Heart left ventricle (tissue), 13 donors: ENCODE results near the gene ARHGAP15.

Source experiments
- POLR2A ChIP-seq, 2 donors: fragments of 450-650 bp; IDR thresholded peaks; one replicate each; pipeline ENCODE4 v1.6.1; 2017; ENCODE audit warnings: antibody characterized with exemption in 2 of 2, mild to moderate bottlenecking in 2 of 2, moderate library complexity in 2 of 2
- TF ChIP-seq, protein P1 (sequence below), 12 donors: fragments of 200-600 bp; sonication (generic) in 4 of 12; IDR thresholded peaks; one replicate each; pipeline versions ENCODE4 v1.5.0 to v1.8.0; 2018 to 2022; ENCODE audit warnings: antibody characterized with exemption in 12 of 12, mild to moderate bottlenecking in 5 of 12
- donor health status: ischemic (EF 13 %, LVEDD 7.1; RV severe dilation, severe dysfunction).
- donor health status: DM: no; HTN: yes; CAD: no.
- donor health status: DM: no; HTN: no; CAD: no.
- donor health status: ischemic (EF 25% LVEDD 6.9; RV normal size, moderate dysfunction).
- donor health status: ischemic (EF 25% LVEDD 5.7; RV mildly dilated, moderate dysfunction).
- donor health status: ischemic (EF 35%, LVEDD 5.7; RV mildly dilated, moderate dysfunction).
- donor health status: nonischemic (EF 11% LVEDD 7.7; RV severe dilation, severe dysfunction).
- donor health status: DM: yes; HTN: yes; CAD: no.
- donor health status: PGD.
- donor health status: ischemic (EF 29% LVEDD 5.4; RV normal size, mild dysfunction).
- donor health status: nonischemic (EF 23%, LVEDD 6.1; RV moderate dilation, normal function).

GRCh38 chr2:143226714-143227541 is 97.7 kb downstream of the ARHGAP15 start:
- TF ChIP-seq, protein P1, sequence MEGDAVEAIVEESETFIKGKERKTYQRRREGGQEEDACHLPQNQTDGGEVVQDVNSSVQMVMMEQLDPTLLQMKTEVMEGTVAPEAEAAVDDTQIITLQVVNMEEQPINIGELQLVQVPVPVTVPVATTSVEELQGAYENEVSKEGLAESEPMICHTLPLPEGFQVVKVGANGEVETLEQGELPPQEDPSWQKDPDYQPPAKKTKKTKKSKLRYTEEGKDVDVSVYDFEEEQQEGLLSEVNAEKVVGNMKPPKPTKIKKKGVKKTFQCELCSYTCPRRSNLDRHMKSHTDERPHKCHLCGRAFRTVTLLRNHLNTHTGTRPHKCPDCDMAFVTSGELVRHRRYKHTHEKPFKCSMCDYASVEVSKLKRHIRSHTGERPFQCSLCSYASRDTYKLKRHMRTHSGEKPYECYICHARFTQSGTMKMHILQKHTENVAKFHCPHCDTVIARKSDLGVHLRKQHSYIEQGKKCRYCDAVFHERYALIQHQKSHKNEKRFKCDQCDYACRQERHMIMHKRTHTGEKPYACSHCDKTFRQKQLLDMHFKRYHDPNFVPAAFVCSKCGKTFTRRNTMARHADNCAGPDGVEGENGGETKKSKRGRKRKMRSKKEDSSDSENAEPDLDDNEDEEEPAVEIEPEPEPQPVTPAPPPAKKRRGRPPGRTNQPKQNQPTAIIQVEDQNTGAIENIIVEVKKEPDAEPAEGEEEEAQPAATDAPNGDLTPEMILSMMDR (IDR thresholded peaks at IDR 0.05) = no peak
- no peak for TF ChIP-seq POLR2A (IDR thresholded peaks at IDR 0.05)
